ENCODE measurements around the gene SFXN3. TPM values are rescaled to one million over a fixed set of nuclear protein-coding genes. Genes with fewer than 3 reads are reported as not detected.

The SFXN3 gene
- total RNA-seq, 1 donor from 2014 or later, result 15.3 TPM

- H3K9me3 Mint-ChIP-seq, result no peaks in the 10 kb centered on the region
- H3K4me1 Mint-ChIP-seq (ENCODE audit: unreplicated experiment), result peaks cover 16% of the 10 kb centered on the region
- no peak overlapping the region for H3K4me3 Mint-ChIP-seq
- TF ChIP-seq, protein P1, sequence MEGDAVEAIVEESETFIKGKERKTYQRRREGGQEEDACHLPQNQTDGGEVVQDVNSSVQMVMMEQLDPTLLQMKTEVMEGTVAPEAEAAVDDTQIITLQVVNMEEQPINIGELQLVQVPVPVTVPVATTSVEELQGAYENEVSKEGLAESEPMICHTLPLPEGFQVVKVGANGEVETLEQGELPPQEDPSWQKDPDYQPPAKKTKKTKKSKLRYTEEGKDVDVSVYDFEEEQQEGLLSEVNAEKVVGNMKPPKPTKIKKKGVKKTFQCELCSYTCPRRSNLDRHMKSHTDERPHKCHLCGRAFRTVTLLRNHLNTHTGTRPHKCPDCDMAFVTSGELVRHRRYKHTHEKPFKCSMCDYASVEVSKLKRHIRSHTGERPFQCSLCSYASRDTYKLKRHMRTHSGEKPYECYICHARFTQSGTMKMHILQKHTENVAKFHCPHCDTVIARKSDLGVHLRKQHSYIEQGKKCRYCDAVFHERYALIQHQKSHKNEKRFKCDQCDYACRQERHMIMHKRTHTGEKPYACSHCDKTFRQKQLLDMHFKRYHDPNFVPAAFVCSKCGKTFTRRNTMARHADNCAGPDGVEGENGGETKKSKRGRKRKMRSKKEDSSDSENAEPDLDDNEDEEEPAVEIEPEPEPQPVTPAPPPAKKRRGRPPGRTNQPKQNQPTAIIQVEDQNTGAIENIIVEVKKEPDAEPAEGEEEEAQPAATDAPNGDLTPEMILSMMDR (conservative IDR thresholded peaks at IDR 0.05), result no peak
- DNase-seq (ENCODE audit: extremely low spot score, unreplicated experiment), result no peak
- H3K27me3 Mint-ChIP-seq, result peaks cover 25% of the 10 kb centered on the region
- H3K27ac Mint-ChIP-seq, result no peak overlapping the region
- H3K36me3 Mint-ChIP-seq, result peaks cover 4% of the 10 kb centered on the region
Measured at GRCh38 chr10:101054876-101055275, 23.8 kb downstream of the SFXN3 start.

DNA sequence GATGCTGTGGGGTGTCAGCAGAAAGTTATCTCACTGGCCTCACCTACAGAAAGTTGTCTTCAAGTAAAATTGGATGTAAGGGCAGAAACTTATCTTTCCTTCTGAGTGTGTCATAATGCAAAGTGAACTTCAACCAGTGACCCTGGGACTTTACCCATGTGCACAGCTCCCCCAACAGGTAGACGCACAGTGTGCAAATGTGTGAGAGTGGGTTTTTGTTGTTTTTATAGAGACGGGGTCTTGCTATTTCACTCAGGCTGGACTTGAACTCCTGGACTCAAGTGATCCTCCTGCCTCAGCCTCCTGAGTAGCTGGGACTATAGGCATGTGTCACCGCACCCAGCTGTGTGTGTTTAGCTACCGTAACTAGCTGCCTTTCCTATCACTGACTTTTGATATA is 24.4 kb downstream of the SFXN3 start:
- no peak for DNase-seq (ENCODE audit: extremely low spot score, unreplicated experiment)
- TF ChIP-seq, protein P1 (conservative IDR thresholded peaks at IDR 0.05), result peak; percentile 24
- Mint-ChIP-seq H3K36me3 (peaks cover 4% of the 10 kb centered on the region), H3K27me3 (peaks cover 20% of the 10 kb centered on the region), H3K27ac (no peak overlapping the region), H3K4me3 (no peak overlapping the region), H3K4me1 (ENCODE audit: unreplicated experiment) (peaks cover 18% of the 10 kb centered on the region), H3K9me3 (no peaks in the 10 kb centered on the region)

DNA sequence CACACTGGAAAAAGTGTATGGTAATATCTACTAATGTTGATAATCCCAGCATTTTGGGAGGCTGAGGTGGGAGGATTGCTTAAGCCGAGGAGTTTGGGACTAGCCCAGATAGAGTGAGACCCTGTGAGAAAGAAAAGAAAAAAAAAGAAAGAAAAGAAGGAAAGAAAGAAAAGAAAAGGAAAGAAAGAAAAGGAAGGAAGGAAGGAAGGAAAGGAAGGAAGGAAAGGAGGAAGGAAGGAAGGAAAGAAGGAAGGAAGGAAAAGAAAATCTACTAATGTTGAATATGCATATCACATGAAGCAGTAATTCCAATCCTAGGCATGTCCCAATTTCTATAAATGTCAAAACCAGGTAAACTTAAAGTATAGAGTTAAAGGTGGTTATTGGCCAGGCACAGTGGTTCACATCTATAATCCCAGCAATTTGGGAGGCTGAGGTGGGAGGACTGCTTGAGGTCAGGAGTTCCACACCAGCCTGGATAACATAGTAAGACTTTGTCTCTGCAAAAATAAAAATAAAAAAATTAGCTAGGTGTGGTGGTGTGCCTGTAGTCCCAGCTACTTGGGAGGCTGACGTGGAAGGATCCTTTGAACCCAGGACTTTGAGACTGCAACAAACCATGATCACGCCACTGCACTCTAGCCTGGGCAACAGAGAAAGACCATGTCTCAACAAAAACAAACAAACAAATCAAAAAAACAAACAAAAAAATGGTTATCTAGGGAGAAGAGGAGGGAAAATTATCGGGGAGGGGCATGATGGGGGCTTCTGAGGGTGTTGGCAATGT is 25.5 kb downstream of the SFXN3 start:
- Mint-ChIP-seq H3K27ac (no peak overlapping the region), H3K4me1 (ENCODE audit: unreplicated experiment) (peaks cover 13% of the 10 kb centered on the region), H3K9me3 (no peaks in the 10 kb centered on the region), H3K4me3 (no peak overlapping the region), H3K27me3 (peaks cover 8% of the 10 kb centered on the region), H3K36me3 (peaks cover 4% of the 10 kb centered on the region)
- no peak for DNase-seq (ENCODE audit: extremely low spot score, unreplicated experiment)
- TF ChIP-seq, protein P1 (conservative IDR thresholded peaks at IDR 0.05), result no peak

DNA sequence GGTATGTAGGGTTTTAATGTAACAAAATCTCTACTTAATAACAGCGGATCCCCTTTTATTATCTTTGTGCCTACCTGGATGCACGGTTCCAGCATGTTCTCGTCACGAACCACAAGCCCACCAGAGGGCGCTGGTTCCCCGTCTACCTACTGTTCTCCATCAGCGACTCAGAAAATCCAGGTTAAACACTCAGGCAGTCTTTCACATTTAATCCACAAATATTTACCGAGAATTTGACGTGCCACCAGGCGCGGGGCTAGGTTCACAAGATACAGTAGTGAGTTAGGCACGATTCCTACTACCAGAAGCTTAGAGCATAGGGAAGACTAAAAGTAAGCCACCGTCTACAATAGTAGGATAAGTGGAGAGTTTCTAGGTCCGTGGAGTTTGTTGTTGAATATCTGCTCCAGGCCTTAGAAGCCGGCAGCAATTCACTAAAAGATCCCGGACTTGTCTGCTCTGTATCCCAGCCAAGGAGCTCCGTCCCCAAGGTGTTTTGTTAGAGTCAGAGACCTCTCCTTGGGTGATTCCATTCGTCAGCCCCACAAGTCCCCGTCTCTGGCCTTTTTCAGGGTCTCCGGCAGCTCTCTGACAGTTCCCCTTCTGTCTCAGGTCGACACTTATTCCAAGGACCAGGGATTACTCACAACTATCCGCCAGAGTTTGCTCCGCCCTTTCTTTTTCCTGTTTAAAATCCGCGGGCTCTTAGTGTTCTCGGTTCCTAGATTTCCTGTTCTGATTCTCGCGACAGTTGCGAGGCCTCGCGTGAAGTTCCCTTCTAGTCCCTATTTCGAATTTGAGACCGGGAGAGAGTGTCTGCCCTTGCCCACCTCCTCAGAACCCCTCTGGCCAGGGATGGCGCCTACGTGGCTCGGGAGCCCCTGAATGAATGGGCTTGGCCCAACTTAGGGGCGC is 29.3 kb downstream of the SFXN3 start:
- Mint-ChIP-seq H3K27ac (peak overlapping the region; percentile 96), H3K4me3 (peak overlapping the region; percentile 98), H3K9me3 (no peaks in the 10 kb centered on the region), H3K36me3 (peaks cover under 1% of the 10 kb centered on the region), H3K27me3 (peaks cover 23% of the 10 kb centered on the region), H3K4me1 (ENCODE audit: unreplicated experiment) (peaks cover 32% of the 10 kb centered on the region)
- TF ChIP-seq, protein P1 (conservative IDR thresholded peaks at IDR 0.05), result peak; percentile 97
- DNase-seq (ENCODE audit: extremely low spot score, unreplicated experiment), result peak; percentile 89

- peaks cover 30% of the 10 kb centered on the region for H3K27me3 Mint-ChIP-seq
- no peaks in the 10 kb centered on the region for H3K9me3 Mint-ChIP-seq
- peak overlapping the region; percentile 96 for H3K27ac Mint-ChIP-seq
- H3K4me3 Mint-ChIP-seq, result peak overlapping the region; percentile 98
- DNase-seq (ENCODE audit: extremely low spot score, unreplicated experiment), result peak; percentile 97
- H3K4me1 Mint-ChIP-seq (ENCODE audit: unreplicated experiment), result peaks cover 39% of the 10 kb centered on the region
- TF ChIP-seq, protein P1 (conservative IDR thresholded peaks at IDR 0.05), result no peak
- no peaks in the 10 kb centered on the region for H3K36me3 Mint-ChIP-seq
Measured at GRCh38 chr10:101060951-101061623, 30.1 kb downstream of the SFXN3 start.

Data from type B pancreatic cell (in vitro differentiated cells).